ENCODE measurements around the gene DNAJA3.

Gene DNAJA3

GRCh38 chr16:4481526-4481925, 55.9 kb downstream of the DNAJA3 start:
- DNase-seq = no peak

GRCh38 chr16:4481963-4482362, 56.3 kb downstream of the DNAJA3 start:
- no peak for DNase-seq

GRCh38 chr16:4486126-4486893, 60.6 kb downstream of the DNAJA3 start:
- DNase-seq = no peak

GRCh38 chr16:4487955-4488498, 62.4 kb downstream of the DNAJA3 start:
- DNase-seq = no peak

GRCh38 chr16:4488499-4488967, 62.9 kb downstream of the DNAJA3 start:
- no peak for DNase-seq

GRCh38 chr16:4489030-4489429, 63.4 kb downstream of the DNAJA3 start:
- DNase-seq = no peak

GRCh38 chr16:4491898-4492297, 66.2 kb downstream of the DNAJA3 start:
- DNase-seq = no peak

GRCh38 chr16:4494746-4495490, 69.2 kb downstream of the DNAJA3 start:
- DNase-seq = no peak

- DNase-seq = no peak
Measured at GRCh38 chr16:4495766-4496165, 70.1 kb downstream of the DNAJA3 start.

GRCh38 chr16:4496305-4496704, 70.6 kb downstream of the DNAJA3 start:
- no peak for DNase-seq

- no peak for DNase-seq
Measured at GRCh38 chr16:4498546-4499195, 73.0 kb downstream of the DNAJA3 start.

GRCh38 chr16:4499196-4499555, 73.5 kb downstream of the DNAJA3 start:
- DNase-seq = no peak

- no peak for DNase-seq
Measured at GRCh38 chr16:4500272-4500671, 74.6 kb downstream of the DNAJA3 start.

GRCh38 chr16:4501071-4501478, 75.4 kb downstream of the DNAJA3 start:
- no peak for DNase-seq

GRCh38 chr16:4505356-4506147, 79.9 kb downstream of the DNAJA3 start:
- peak; percentile 73 for DNase-seq
